Activated T-cell treated with anti-CD3 and anti-CD28 coated beads, Interleukin-2, amount 50 U/mL, for 1 hour (primary cell): Measurements from ENCODE around the gene CNTNAP5.

Source experiments
- DNase-seq: peaks from one replicate; pipeline ENCODE4 v3.0.0-alpha.2; 2020

CNTNAP5 gene

GRCh38 chr2:124837496-124837895 is 812.4 kb downstream of the CNTNAP5 start:
- DNase-seq: no peak

DNA sequence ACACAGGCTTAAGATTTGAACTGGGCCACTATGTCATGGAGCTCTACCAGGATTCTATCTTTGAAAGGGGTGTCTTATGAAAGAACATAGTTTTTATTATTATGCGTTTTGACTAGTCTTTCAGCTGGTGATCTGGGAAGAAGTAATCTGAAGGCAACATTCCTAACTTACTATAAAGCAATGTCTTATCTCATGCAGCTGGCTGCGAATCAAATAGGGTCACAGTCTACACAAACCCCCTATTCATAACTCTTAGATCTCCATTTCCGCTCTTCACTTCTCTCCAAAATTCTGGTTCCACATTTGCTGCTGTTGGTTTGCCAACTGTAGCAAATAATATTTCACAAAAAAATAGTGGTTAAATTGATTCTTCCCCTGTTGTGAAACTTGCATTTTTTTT is 813.3 kb downstream of the CNTNAP5 start:
- DNase-seq: no peak

DNA sequence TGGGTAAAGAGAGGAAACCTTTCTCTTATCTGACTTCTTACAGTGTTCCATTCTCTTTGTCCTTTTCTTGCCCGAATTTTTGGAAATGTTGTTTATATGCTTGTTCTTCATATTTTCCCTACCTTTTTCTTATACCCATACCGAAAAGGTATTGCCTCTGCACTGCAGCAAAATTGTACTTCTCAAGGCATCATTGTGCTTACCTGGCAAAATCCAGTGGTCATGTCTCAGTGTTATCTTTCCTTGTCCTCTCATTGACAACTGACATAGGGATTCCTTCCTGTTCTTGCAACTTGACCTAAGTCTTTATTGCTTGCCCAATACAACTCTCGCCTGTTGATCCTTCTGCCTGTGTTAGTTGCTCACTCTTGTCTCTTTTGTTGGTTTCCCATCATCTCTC is 842.2 kb downstream of the CNTNAP5 start:
- DNase-seq: no peak

GRCh38 chr2:124874219-124874618 is 849.1 kb downstream of the CNTNAP5 start:
- no peak for DNase-seq

- DNase-seq: no peak
Observed at GRCh38 chr2:124874676-124875075, 849.6 kb downstream of the CNTNAP5 start.

- no peak for DNase-seq
Observed at GRCh38 chr2:124875627-124876244, 850.6 kb downstream of the CNTNAP5 start.

- no peak for DNase-seq
Observed at GRCh38 chr2:124877141-124877577, 852.1 kb downstream of the CNTNAP5 start.

DNA sequence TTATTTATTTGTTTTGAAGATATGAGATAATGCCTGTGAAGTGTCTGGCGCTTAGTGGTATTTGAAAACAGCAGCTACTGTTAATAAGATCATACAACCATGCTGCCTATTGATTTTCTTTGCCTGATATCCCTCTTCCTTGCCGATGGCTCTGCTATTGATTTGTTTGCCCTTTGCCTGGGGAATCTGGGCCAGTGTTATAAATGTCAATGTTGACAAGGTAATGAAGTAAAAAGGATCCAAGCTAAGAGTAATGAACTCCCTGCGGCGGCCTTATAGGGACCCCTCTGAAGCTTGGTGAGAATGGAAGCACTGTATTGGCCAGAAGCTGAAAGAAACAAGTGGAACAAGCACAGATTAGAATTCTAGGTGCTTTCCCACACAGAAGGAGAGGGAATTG is 854.6 kb downstream of the CNTNAP5 start:
- no peak for DNase-seq

DNA sequence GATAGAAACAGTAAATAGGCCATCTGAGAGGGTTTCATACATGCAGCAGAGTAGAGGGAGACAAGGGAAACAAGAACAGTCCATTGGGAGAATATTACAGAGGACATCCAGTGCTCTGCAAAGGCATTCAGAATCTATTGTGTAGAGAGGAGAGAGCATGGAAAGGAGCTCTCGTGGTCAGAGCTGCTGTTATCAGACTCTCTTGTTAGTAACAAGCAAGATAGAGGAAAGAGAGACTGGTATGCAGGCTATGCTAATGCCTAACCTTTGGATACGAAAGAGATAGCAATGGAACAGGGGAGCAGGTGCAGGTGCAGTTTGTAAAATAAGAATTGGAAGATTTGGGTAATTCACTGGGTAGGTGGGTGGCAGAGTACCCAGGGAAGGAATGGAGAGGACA is 855.9 kb downstream of the CNTNAP5 start:
- no peak for DNase-seq

DNA sequence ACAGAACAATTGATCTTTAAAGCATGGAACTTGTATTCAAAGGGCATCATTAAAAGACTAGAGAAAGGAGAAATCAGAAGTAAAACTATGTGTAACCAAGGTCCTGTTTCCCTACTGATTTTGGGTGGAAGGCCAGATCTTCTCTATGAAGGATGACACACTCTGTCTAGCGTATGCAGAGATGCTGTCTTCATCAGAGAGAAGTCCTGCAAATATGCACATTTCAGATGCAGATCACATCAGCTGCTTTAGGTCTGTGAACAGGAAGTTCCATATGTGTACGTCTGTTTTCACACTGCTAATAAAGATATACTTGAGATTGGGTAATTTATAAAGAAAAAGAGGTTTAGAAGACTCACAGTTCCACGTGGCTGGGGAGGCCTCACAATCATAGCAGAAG is 857.3 kb downstream of the CNTNAP5 start:
- DNase-seq: no peak

DNA sequence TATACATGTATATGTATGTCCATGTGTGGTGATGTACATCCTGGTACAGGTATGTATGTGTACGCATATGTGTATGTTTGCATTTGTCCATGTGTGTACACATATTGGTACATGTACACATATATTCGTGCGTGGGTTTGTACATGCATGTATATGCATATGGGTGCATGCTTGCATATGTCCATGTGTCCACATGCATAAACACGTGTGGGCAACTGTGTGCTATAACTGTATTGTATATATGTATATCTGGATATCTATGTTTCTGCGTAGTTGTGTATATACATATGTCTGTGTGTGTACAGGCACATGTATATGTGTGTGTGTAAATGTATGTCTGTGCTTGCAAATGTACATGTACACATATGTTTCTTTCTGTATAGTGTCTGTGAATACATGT is 858.5 kb downstream of the CNTNAP5 start:
- DNase-seq: no peak

DNA sequence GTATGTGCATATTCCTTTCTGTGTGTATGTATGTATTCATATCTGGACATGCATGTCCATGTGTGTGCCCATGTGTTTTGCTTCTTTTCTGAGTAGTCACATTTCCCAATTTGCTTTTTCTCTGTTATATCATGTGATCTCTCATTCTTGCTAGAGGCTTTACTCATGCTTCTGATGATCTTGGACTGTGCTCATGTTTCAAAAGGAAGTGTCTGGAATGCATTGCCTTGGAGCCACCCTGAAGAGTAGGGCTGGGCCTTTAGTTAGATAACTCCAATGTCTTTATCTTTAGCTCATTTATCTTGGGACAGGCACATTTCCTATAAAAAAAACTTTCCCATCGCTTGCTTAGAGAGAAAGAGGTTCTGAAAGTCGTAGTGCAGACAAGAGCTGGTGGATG is 859.2 kb downstream of the CNTNAP5 start:
- DNase-seq: no peak

DNA sequence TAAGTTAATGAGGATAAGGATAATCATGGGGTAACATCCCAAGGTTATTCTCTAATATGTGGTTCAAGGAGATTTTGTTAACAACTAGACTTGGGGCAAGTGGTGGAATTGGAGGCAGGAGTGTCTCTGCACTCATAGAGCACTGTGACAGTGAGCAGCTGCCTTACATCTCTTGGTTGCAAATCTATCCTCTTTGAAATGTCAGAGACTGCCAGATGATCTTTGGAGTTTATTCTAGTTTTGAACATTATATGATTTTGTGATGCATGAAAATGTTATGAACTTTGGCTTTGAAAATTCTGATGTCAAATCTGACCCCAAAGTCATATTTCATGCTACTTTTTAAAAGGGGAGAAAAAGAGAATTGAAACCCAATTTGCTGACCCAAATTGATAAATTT is 861.1 kb downstream of the CNTNAP5 start:
- no peak for DNase-seq

GRCh38 chr2:124887466-124887865 is 862.4 kb downstream of the CNTNAP5 start:
- DNase-seq: no peak

GRCh38 chr2:124888431-124888830 is 863.3 kb downstream of the CNTNAP5 start:
- no peak for DNase-seq

GRCh38 chr2:124894199-124894598 is 869.1 kb downstream of the CNTNAP5 start:
- no peak for DNase-seq

DNA sequence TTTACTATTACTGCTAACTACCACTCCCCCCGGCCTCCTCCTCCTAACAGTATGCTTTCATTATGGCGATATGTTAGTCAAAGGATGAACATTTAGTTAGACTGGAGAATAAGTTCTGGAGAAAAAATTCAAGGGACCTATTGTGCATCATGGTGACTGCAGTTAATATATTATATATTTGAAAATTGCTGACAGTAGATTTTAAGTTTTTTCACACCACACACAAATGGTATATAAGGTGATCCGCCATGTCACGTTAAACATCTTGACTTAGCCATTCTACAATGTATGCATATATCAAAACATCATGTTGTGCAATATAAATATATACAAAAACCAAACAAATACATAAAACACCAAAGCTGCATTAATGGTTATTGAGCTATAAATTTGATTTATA is 873.7 kb downstream of the CNTNAP5 start:
- no peak for DNase-seq

GRCh38 chr2:124908411-124908810 is 883.3 kb downstream of the CNTNAP5 start:
- DNase-seq: no peak

- no peak for DNase-seq
Observed at GRCh38 chr2:124911560-124911959, 886.5 kb downstream of the CNTNAP5 start.

DNA sequence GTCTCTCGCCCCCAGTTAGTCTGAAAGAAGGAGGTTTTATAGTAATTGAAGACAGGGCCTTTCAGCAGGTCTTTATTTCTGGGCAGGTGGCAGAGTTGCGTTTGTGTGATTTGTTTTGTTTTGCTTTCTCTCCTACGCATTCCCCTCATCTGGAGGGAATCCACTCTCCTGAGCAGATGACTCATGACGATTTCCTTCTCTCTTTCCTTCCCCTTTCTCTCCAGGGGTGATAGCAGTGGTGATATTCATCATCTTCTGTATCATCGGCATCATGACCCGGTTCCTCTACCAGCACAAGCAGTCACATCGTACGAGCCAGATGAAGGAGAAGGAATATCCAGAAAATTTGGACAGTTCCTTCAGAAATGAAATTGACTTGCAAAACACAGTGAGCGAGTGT is 888.8 kb downstream of the CNTNAP5 start:
- no peak for DNase-seq

DNA sequence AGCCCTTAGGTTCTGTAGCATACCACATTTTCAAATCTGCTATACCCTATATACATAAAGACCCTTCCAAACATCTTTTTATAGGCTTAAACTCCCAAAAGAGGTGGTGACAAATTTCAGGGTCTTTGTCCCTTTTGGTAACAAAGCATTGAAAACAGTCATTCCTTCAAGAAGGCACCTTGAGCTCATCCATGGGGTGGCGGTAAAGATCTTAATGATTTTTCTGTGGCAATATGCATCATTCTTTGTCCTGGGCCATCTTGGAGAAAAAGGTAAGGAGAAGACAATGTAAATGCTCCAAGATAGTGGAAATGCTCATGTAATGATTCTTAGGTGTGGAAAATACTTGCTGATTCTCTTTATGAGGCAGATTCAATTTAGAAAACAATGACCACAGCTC is 890.5 kb downstream of the CNTNAP5 start:
- DNase-seq: no peak

GRCh38 chr2:124919296-124919695 is 894.2 kb downstream of the CNTNAP5 start:
- no peak for DNase-seq

DNA sequence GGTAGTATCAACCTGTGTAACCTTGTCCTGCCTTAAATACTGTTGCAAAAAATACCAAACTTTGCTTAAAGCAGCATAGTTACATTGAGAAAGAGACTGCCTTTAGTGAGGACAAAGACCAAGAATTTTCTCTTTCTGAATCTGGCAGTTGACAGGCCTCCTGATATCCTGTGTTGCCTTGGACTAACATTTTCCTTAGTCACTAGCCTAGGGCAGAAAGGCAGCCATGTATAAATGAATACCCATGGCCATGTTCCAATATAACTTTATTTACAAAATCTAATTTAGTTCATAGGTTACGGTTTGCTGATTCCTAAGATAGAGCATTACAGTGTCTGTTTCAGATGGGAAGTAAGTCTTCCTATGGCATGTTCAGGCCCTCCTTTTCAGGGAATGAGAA is 895.4 kb downstream of the CNTNAP5 start:
- DNase-seq: no peak

- DNase-seq: no peak
Observed at GRCh38 chr2:124921191-124921590, 896.1 kb downstream of the CNTNAP5 start.

DNA sequence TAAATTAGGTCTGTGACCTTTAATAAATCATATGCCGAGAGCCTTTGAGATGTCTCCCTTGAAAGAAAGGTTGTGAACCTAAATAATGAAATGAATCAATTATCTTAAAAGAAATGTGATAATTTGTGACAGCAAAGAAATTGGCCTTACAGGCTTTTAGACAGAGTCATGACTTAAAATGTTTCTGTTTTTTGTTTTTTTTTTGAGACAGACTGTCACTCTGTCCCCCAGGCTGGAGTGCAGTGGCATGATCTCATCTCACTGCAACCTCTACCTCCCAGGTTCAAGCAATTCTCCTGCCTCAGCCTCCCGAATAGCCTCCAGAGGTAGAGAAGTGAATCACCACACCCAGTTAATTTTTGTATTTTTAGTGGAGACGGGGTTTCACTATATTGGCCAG is 898.0 kb downstream of the CNTNAP5 start:
- DNase-seq: no peak

DNA sequence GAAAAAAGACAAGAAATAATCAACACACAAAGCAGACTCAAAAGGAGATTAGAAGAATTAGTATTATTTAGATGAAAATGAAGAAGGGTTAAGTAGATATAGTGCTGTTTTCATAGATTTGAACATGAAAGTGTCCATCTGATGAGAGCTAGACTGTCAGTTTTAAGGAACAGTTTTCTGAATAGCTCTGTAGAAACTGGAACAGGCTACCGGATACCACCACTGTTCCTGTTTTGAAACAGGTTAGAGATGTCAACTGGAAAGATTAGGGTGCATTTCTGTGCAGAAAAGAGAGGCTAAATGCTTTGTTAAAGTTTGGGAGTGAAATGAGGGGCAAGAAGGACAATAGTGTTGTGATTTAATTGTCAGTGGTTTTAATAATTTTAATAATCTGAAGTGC is 908.8 kb downstream of the CNTNAP5 start:
- DNase-seq: no peak
